HL-60 (cell line): ENCODE results near the gene SOWAHA.
A peak's percentile ranks its signal among the peaks of the same experiment; 100 is the strongest.

Experiments
- DNase-seq, 2 experiments: peaks; one replicate each; pipeline ENCODE4 v3.0.0-alpha.2; 2010 to 2020; ENCODE audit warnings: low read depth in 1 of 2, low spot score in 1 of 2
- H3K27ac ChIP-seq: fragments of 250-450 bp; sonication (Bioruptor Pico); replicated peaks from 2 replicates; pipeline ENCODE4 v1.5.1; 2020; ENCODE audit warnings: mild to moderate bottlenecking, moderate library complexity
- H3K27me3 ChIP-seq: fragments of 250-450 bp; sonication (Bioruptor Pico); 2 replicates; pipeline ENCODE4 v1.5.1; 2021; ENCODE audit warnings: mild to moderate bottlenecking, moderate library complexity; ENCODE audit not compliant: insufficient read depth, poor library complexity, severe bottlenecking
- H3K4me3 ChIP-seq: replicated peaks from 2 replicates; pipeline ENCODE4 v1.5.1; 2011; ENCODE audit warnings: mild to moderate bottlenecking, control low read depth, low read length; ENCODE audit not compliant: insufficient read depth
- CTCF ChIP-seq: IDR thresholded peaks from one replicate; pipeline ENCODE4 v1.5.1; 2011; ENCODE audit warnings: low read length, control low read depth, inconsistent platforms; ENCODE audit not compliant: insufficient read depth
- GABPA ChIP-seq: IDR thresholded peaks from 2 replicates; pipeline ENCODE4 v1.6.1; 2012; ENCODE audit warnings: low read depth
- POLR2AphosphoS5 ChIP-seq: IDR thresholded peaks from 2 replicates; pipeline ENCODE4 v1.6.1; 2012; ENCODE audit warnings: low read depth
- REST ChIP-seq: IDR thresholded peaks from 2 replicates; pipeline ENCODE4 v1.6.1; 2012; ENCODE audit warnings: low read depth; ENCODE audit not compliant: insufficient replicate concordance
- SPI1 ChIP-seq: IDR thresholded peaks from 2 replicates; pipeline ENCODE4 v1.6.1; 2012; ENCODE audit warnings: low read depth, mild to moderate bottlenecking, borderline replicate concordance

The SOWAHA gene

GRCh38 chr5:132822650-132823480, 9.8 kb downstream of the SOWAHA start:
- TF ChIP-seq SPI1: no peak
- no peak for TF ChIP-seq CTCF
- TF ChIP-seq POLR2AphosphoS5: no peak
- no peak for TF ChIP-seq REST
- no peak for TF ChIP-seq GABPA
- Histone ChIP-seq H3K4me3 (peak overlapping the region; percentile 31), H3K27ac (no peak overlapping the region), H3K27me3 (peaks cover 2% of the 10 kb centered on the region)
- DNase-seq: no peak

GRCh38 chr5:132823481-132824050, 10.5 kb downstream of the SOWAHA start:
- H3K4me3 ChIP-seq: peak overlapping the region; percentile 31
- no peak for DNase-seq
- H3K27me3 ChIP-seq: peaks cover 2% of the 10 kb centered on the region
- H3K27ac ChIP-seq: no peak overlapping the region
- TF ChIP-seq CTCF (no peak), GABPA (no peak), POLR2AphosphoS5 (no peak), REST (no peak), SPI1 (no peak)

- peaks cover 2% of the 10 kb centered on the region for H3K27me3 ChIP-seq
- H3K27ac ChIP-seq: no peak overlapping the region
- TF ChIP-seq GABPA (no peak), REST (no peak), CTCF (no peak), POLR2AphosphoS5 (no peak), SPI1 (no peak)
- DNase-seq: no peak
- H3K4me3 ChIP-seq: no peak overlapping the region
Observed at GRCh38 chr5:132824426-132824825, 11.3 kb downstream of the SOWAHA start.
